GM18499 (cell line): ENCODE data around the gene BRPF1.
A peak's percentile ranks its signal among the peaks of the same experiment; 100 is the strongest.

Experiments
- ATAC-seq: cut with Tn5 transposase; IDR thresholded peaks from one replicate; pipeline ENCODE4 v1.9.1; 2021; ENCODE audit warnings: moderate number of reproducible peaks; ENCODE audit not compliant: insufficient read depth, unreplicated experiment

The BRPF1 gene

GRCh38 chr3:9785602-9786001 is 54.1 kb downstream of the BRPF1 start:
- ATAC-seq, result no peak

- no peak for ATAC-seq
Observed at GRCh38 chr3:9786209-9786739, 54.7 kb downstream of the BRPF1 start.

GRCh38 chr3:9786825-9787669 is 55.5 kb downstream of the BRPF1 start:
- ATAC-seq, result no peak

- ATAC-seq, result no peak
Observed at GRCh38 chr3:9787714-9788113, 56.2 kb downstream of the BRPF1 start.

GRCh38 chr3:9791127-9791526 is 59.6 kb downstream of the BRPF1 start:
- no peak for ATAC-seq

GRCh38 chr3:9791790-9792404 is 60.4 kb downstream of the BRPF1 start:
- ATAC-seq, result no peak

- peak; percentile 61 for ATAC-seq
Observed at GRCh38 chr3:9792405-9793160, 61.0 kb downstream of the BRPF1 start, which contains the start of the genes ARPC4 and TADA3. TSS of gene ARPC4 (plus strand) at chr3:9793082. CDS start at chr3:9793122, 40 bp downstream. TSS of gene TADA3 (minus strand) at chr3:9792473. CDS start at chr3:9791466, 1,007 bp downstream.

- no peak for ATAC-seq
Observed at GRCh38 chr3:9793161-9793781, 61.7 kb downstream of the BRPF1 start.

GRCh38 chr3:9794400-9794799 is 62.9 kb downstream of the BRPF1 start:
- ATAC-seq, result no peak

GRCh38 chr3:9795207-9795606 is 63.7 kb downstream of the BRPF1 start:
- ATAC-seq, result no peak

GRCh38 chr3:9797196-9797945 is 65.8 kb downstream of the BRPF1 start:
- no peak for ATAC-seq
